SH-SY5Y (cell line): ENCODE data around the gene CELF2.

Experiments used
- GATA2 ChIP-seq: IDR thresholded peaks from 2 replicates; pipeline ENCODE4 v1.6.1; 2011; ENCODE audit warnings: mild to moderate bottlenecking, low read depth, low read length
- GATA3 ChIP-seq: IDR thresholded peaks from 2 replicates; pipeline ENCODE4 v1.6.1; 2011; ENCODE audit warnings: low read depth, mild to moderate bottlenecking, low read length, moderate library complexity

Gene CELF2

DNA sequence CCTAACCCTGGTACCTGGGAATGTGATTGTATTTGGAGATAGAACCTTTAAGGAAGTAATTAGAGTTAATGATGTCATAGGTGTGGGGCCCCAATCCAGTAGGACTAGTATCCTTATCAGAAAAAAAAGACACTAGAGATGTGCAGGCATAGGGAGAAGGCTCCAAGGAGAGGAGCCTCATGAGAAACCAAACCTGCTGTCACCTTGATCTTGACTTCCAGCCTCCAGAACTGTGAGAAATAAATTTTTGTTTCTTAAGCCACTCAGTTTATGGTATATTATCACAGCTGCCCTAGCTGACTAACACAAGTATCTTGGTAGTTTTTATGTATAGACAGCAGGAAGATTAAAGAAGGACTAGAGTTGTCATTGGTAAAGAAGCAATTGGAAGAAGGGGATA, 23.9 kb upstream of the CELF2 start:
- TF ChIP-seq GATA2: no peak
- no peak for TF ChIP-seq GATA3

DNA sequence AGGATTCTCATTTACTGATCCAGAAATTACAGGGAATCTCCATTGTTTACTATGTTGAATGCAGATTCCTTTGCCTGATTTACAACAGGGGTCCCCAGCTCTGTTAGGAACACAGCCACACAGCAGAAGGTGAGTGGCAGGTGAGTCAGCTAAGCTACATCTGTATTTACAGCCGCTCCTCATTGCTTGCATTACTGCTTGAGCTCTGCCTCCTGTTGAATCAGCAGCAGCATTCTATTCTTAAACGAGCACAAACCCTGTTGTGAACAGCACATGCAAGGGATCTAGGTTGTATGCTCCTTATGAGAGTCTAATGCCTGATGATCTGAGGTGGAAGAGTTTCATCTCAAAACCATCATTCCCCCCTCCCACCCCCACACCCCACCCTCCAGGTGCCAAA, 23.3 kb upstream of the CELF2 start:
- TF ChIP-seq GATA3: no peak
- TF ChIP-seq GATA2: no peak

DNA sequence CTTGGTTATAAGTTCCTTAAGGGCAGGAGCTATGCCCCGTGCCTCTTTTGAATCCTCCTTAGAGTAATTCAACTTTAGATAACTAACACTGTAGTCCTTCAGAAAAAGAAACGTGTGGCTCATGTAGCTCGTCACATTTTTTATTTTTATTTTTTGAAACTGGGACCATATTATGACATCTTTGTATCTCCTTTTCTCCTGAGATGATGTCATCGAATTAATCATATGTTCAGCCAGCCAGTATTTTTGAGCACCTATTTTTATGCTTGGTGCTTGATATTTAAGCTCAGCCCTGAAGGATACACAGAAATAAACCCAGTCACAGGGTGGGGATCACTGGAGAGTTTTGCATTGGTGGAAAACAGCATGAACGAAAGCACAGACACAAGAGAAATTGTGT, 22.6 kb upstream of the CELF2 start:
- no peak for TF ChIP-seq GATA3
- TF ChIP-seq GATA2: no peak

DNA sequence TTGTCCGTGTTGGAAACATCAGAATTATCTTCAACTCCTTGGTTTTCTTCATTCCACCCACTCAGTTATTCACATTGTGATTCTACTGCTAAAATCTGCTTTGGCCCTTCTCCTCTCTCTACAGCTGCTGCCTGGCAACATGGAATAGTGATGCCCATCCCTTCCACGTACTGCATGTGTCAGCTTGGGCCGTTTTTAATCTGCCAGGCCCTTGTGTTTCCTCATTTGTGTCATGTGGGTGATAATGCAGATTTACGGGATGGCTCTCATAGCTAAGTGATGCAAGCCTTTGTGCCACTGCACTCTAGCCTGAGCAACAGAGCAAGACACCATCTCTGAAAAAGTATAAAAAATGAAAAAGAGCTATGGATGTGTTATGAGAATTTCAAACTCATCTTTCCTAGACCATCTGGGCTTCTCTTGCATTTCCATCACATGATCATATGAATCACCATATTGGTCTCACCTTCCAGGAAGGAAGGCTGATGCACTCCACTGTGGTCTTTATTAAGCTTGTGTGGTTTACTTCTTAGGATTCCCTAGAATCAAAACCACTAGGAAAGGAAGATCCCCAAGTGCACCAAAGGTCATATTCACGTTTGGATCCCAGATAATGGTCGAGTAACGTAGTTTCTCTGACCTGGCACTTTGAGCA, 20.6 kb upstream of the CELF2 start:
- TF ChIP-seq GATA3 (no peak), GATA2 (no peak)

DNA sequence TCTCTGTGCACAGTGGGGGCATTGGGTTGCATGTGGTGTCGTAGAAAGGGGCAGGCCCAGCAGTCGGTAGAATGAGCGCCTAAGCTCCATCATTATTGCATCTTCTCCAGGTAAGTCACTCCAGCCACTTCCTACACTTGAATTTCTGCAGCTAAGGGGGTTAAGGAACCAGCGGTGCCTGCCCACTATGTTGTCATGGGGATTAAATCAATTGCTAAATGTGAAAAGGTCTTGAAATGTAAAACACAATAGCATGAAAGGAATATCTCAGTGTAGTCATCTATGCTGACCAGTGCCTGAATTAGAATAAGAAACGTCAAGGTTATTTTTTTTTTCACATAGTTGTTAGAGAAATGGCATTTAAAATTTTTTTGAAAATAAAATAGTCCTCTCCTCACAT, 15.2 kb upstream of the CELF2 start:
- no peak for TF ChIP-seq GATA2
- no peak for TF ChIP-seq GATA3

DNA sequence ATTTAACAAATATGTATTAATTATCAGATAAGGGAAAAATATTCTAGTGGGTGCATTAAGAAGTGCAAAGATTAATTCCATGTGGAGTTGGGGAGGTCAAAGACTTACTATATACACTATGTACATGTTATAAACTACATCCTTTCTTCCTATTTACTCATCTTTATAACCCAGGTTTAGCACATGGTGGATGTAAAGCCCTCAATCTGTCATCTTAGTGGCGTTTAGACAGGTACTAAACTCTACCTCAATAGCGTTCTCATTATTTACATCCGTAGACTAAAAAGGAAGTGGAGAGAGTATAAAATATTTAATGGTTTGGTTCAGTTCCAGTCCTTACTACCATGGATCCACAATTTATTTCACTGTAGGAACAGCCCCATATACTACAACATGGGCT, 14.8 kb upstream of the CELF2 start:
- TF ChIP-seq GATA2 (no peak), GATA3 (no peak)

DNA sequence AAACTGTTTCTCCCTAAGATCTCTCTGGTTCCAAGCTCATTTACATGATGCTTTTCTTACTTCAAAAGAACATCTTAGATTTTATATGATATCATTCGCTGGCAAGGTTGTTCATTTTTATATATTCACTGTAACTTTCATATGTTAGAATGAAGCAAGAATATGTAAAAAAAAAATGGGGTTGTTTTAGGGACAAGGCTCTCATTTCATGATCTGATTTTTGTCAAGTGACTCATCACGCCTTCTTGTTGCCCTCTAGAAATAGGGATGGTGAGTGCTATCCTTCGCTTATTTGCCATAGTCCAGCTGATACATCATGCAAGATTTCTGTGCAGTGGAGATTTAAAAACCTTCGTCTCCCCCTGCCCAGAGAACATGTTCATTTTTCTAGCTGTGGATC, 14.0 kb upstream of the CELF2 start:
- TF ChIP-seq GATA3: no peak

DNA sequence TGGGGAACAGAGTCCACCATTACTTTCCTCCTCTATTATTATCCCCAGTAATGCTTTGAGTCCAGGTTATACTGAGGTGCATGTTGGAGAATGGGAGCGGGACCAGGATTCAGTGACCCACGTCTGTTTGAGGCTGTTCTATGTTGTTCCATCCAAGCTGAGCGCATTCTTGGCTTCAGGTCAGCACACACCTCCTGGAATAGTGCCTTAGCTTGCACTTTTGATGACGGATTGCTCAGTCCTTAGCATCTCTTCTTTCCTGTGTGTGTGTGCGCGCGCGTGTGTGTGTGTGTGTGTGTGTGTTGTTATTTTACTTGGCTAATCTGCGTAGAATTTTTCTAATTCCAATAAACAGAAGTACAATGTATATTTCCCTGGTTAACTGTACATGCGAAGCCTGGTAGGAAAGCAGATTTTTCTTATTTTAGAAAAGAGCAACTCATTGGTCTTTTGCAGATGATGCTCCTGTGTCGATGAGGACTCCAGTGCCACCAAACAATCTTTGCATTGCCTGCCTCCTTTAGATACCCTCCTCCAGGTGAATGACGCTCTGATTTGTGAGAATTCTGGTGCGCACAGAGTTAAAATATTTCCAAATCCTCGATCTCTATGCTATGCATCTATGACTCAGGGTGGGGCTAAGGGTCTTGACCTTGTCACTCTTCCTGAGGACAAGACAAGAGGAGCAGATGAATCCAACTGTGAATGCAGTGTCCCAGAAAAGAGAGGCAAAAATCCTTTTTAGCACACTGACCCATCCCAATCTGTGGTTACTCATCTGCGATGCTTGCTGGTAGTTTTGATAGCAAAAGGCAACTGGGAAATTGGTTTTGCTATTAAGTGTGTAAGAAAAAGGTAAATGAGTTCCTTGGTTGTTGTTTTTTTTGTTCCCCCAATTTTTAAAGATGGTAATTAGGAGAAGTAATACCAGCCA, 13.3 kb upstream of the CELF2 start:
- TF ChIP-seq GATA2: no peak
- no peak for TF ChIP-seq GATA3

DNA sequence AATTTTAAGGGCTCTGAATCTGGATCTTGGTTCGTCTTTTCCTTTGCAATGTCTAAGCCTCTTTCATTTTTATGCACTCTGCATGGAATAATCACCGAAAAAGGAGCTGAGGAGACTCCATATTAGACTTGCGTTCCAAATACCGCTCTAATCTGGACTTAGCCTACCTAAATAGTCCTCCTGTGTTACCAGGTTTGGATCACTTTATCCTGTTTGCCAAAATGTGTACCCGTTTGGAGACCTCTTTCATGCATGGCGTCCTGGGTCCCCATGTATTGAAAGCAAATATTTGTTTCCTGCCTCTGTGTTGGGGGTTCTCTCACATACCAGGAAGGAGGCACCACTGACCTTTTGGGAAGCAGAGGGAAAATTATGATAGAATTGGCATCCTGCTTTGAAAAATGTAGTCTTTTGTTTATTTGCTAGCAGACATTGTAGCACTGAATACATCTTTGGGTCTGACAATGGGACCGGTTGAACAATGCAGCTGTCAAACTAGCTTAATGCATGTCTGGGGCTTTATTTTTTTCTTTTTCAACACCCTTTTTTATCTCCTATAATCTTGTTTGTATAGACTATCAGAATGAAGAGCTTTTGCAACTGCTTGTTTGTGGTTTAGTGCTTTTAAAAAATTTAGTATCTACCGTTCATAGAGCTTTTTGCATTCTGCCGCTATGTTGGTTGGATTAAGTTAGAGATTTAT, 11.8 kb upstream of the CELF2 start:
- TF ChIP-seq GATA3: no peak
- TF ChIP-seq GATA2: no peak

DNA sequence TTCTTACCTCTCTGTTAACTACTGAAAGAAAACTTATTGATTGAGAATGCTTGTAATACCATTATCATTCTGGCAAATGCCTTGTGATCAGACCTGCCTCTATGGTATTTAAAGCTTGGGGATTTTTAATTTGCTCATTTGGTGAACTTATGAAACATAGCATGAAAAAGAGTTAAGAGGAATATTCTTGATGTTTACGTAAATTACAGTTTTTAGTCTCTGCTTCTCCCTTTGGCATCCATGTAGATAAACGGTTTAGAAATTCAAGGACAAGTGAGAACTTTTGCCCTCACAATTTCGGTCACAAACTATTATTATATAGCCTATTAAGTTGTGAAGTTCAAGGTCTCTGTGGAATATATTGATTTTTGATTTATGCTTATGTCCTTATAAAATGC, 11.2 kb upstream of the CELF2 start:
- TF ChIP-seq GATA2: no peak
- no peak for TF ChIP-seq GATA3

DNA sequence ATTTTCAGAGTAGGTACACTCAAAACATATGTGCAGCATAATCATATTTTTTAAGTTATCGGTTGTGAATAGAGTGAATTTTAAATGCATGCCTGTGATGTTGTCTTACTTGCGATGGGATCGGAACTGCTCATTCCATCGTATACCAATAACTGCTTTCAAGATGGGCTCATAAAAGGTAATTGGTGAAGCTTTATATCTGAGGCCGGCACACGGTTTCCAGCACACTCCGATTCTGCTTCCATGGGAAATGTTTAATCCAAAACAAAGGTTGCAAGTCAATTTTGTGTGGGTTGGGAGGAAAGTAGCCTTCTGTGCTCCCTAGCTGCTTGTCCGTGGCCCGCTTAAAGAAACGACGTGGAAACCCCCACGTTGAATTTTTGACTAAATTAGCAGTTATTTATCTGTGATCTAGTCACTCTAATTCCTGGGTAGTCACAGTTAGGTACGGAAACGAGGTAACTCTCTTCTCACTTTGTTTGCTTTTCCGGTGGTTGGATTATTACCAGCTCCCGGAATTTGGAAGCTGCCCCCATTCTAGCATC, 10.1 kb upstream of the CELF2 start:
- no peak for TF ChIP-seq GATA3
- TF ChIP-seq GATA2: no peak

DNA sequence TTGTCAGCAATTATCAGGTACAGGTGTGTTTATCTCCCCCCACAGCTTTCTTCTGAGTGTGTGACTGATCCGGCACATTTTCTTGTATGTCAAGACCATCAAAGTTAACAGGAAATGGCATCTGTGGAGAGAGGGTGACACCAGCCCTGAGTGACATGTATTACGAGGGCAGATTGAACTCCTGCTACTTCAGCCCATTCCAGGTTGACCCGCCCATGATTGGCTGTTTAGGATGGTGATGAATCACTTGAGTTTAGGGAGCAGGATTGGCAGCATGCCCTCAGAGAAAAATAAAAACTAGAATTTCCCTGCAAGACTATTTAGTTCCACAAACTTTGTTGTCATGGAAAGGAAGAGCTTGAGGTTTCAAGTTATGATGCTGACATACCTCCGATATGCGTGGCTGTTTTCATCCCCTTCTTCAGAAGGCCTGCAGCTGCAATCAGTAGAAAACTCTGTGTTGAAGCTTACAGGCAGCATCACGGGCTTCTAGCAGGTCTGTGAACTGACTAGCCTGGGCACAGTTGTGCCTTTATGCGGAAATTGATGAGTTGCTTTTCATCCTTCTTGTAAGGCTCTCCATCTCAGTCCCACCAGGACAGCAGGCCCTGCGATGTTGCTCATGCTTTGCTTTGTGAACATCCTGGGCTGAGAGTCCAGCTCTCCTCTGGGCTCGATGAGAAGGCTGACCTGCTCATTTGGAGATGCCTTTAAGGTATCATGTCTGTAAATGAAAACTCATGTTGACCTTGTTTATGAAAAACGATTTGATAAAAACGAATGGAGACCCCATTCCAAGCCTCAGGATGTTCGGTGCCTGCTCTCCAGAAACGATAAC, 8.0 kb upstream of the CELF2 start:
- no peak for TF ChIP-seq GATA2
- no peak for TF ChIP-seq GATA3

DNA sequence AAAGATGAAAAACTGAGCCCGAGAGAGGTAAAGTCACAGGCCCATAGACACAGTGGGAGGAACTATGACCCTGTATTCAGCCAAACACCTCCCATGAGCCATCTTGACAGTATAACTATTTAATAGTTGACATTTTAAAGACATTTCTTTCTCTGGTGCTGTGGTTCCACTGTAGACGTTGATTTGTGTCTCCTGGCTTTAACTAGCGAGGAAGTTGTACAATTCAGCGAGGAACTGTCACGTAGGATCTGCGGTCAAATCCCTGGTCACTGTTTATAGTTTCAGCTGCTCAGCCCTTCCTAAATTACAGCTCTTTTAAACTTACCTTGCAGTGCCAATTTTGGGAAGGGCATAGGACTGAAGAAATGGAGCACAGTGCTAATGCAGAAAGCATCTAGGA, 7.1 kb upstream of the CELF2 start:
- TF ChIP-seq GATA2: no peak
- no peak for TF ChIP-seq GATA3
